HepG2 (cell line): ENCODE results near the gene EXOSC6. TPM values are rescaled to one million over a fixed set of nuclear protein-coding genes. Genes with fewer than 3 reads are reported as not detected.

ENCODE experiments used
- ATAC-seq: fragments of 200-7000 bp; cut with Tn5 transposase; 3 replicates; pipeline ENCODE4 v1.9.1; 2020; ENCODE audit warnings: mild to moderate bottlenecking, moderate library complexity
- BruUV-seq: library from RNA; stranded (reverse); fragments of 400-500 nt; replicated peaks from 2 replicates; lab custom pipeline; 2021; lab: Mats Ljungman, UMichigan
- CTCF ChIA-PET: fragments of 300-600 bp; formaldehyde crosslinking; extraction: SDS; loops from one replicate; lab custom pipeline; 2021; ENCODE audit warnings: low total read pairs, inconsistent platforms, low intra/inter-chr PET ratio; lab: Yijun Ruan, JAX
- POLR2A ChIA-PET: fragments of 350-600 bp; sonication (Branson Sonifier 250); formaldehyde crosslinking; loops from one replicate; lab custom pipeline; 2020; ENCODE audit warnings: antibody characterized with exemption, inconsistent platforms; lab: Yijun Ruan, JAX
- DNase-seq: peaks from one replicate; pipeline ENCODE4 v3.0.0-alpha.2; 2015; ENCODE audit warnings: low spot score
- FAIRE-seq: peaks from 3 replicates; lab custom pipeline; 2011; peaks lifted over from hg19 to GRCh38; lab: Jason Lieb, UNC
- H2AFZ ChIP-seq: one replicate; pipeline ENCODE4 v1.6.1; 2011; ENCODE audit warnings: low read length, inconsistent platforms
- H3K27ac ChIP-seq: fragments of 300-600 bp; 3 replicates; pipeline ENCODE4 v1.8.0; 2011; ENCODE audit warnings: mixed run types, mild to moderate bottlenecking, mixed read lengths, low read length, inconsistent platforms; ENCODE audit not compliant: insufficient read depth; ENCODE audit errors: extremely low read length
- H3K27me3 ChIP-seq, 2 experiments: fragments of 200-600 bp in 1 of 2; 2 replicates in 1 of 2; 3 replicates in 1 of 2; pipeline versions ENCODE4 v1.6.0 to v1.8.0; 2011; ENCODE audit warnings: low read length in 2 of 2, mild to moderate bottlenecking in 2 of 2, moderate library complexity in 2 of 2, inconsistent platforms in 1 of 2; ENCODE audit not compliant: insufficient read depth in 2 of 2, control insufficient read depth in 1 of 2
- H3K36me3 ChIP-seq, 2 experiments: fragments of 200-600 bp in 1 of 2; replicated peaks in 1 of 2; 2 replicates in 1 of 2; 3 replicates in 1 of 2; pipeline versions ENCODE4 v1.5.1 to v1.8.0; 2011; ENCODE audit warnings: low read length in 2 of 2, inconsistent platforms in 1 of 2; ENCODE audit not compliant: insufficient read depth in 2 of 2, control insufficient read depth in 1 of 2
- H3K4me1 ChIP-seq: 2 replicates; pipeline ENCODE4 v1.5.1; 2012; ENCODE audit warnings: low read length, inconsistent platforms; ENCODE audit not compliant: insufficient read depth
- H3K4me2 ChIP-seq: 2 replicates; pipeline ENCODE4 v1.6.0; 2011; ENCODE audit warnings: low read depth, low read length, inconsistent platforms
- H3K4me3 ChIP-seq, 3 experiments: fragments of 200-600 bp in 1 of 3; sonication (generic), shearing (Covaris generic) in 1 of 3; replicated peaks in 1 of 3; 2 replicates each; pipeline ENCODE4 v1.5.1; 2011 to 2016; ENCODE audit warnings: low read length in 3 of 3, inconsistent platforms in 2 of 3, low read depth in 2 of 3, mild to moderate bottlenecking in 2 of 3, control low read depth in 1 of 3, mixed read lengths in 1 of 3; ENCODE audit not compliant: insufficient read depth in 1 of 3
- H3K79me2 ChIP-seq: one replicate; pipeline ENCODE4 v1.6.1; 2011; ENCODE audit warnings: low read length, inconsistent platforms; ENCODE audit not compliant: insufficient read depth
- H3K9ac ChIP-seq: 2 replicates; pipeline ENCODE4 v1.6.0; 2011; ENCODE audit warnings: mild to moderate bottlenecking, low read depth, low read length, inconsistent platforms; ENCODE audit not compliant: insufficient read depth
- H3K9me3 ChIP-seq: 2 replicates; pipeline ENCODE4 v1.5.1; 2012; ENCODE audit warnings: mild to moderate bottlenecking, low read length
- H4K20me1 ChIP-seq: 2 replicates; pipeline ENCODE4 v1.6.0; 2011; ENCODE audit warnings: inconsistent platforms, mild to moderate bottlenecking, low read length, moderate library complexity; ENCODE audit not compliant: insufficient read depth
- CHCHD3 ChIP-seq: sonication (generic); formaldehyde crosslinking; IDR thresholded peaks from 2 replicates; pipeline ENCODE4 v1.8.0; 2022; ENCODE audit warnings: mild to moderate bottlenecking, missing genetic modification reagents, moderate library complexity
- FOXA3 ChIP-seq: IDR thresholded peaks from 2 replicates; pipeline ENCODE4 v1.6.1; 2016; ENCODE audit warnings: missing genetic modification reagents, missing compliant biosample characterization
- IRX3 ChIP-seq: sonication (generic); formaldehyde crosslinking; IDR thresholded peaks from 2 replicates; pipeline ENCODE4 v1.8.1; 2023; ENCODE audit warnings: mild to moderate bottlenecking, low read depth, missing genetic modification reagents, borderline replicate concordance
- ZMAT3 ChIP-seq: sonication (generic); formaldehyde crosslinking; conservative IDR thresholded peaks from 2 replicates; pipeline ENCODE4 v1.7.0; 2021; ENCODE audit warnings: missing genetic modification reagents
- ZNF446 ChIP-seq: sonication (generic); formaldehyde crosslinking; IDR thresholded peaks from 2 replicates; pipeline ENCODE4 v1.5.0; 2020; ENCODE audit warnings: mild to moderate bottlenecking, missing genetic modification reagents
- WGBS: methylation state at CpG from one replicate; pipeline ENCODE4 v1.1.6; 2017; ENCODE audit warnings: low lambda C conversion rate; 5-methylcytosine and 5-hydroxymethylcytosine counted together
- in situ Hi-C: cut with HindIII; loops from 2 replicates; pipeline ENCODE4 v1.10.0; 2017; ENCODE audit warnings: low pct_unique_long_range_greater_than_20kb; ENCODE audit not compliant: extremely low pct_ligation_motif_present
- intact Hi-C: fragments of 100-400 bp; cut with micrococcal nuclease; formaldehyde crosslinking; loops from one replicate; pipeline ENCODE4 v1.10.0; 2022; ENCODE audit not compliant: unreplicated experiment
- polyA plus RNA-seq, 8 experiments: library from polyadenylated mRNA; depleted of rRNA in 3 of 8; stranded (reverse) in 7 of 8; unstranded in 1 of 8; fragments of >200 nt; fragmentation: Illumina TruSeq in 4 of 8; extraction: Trizol in 4 of 8; gene quantifications; 2 replicates each; pipeline versions ENCODE4 v1.2.1 to v1.2.3, GENCODE V29; 2011 to 2016; ENCODE audit warnings: low read depth in 4 of 8, missing spikeins in 1 of 8, mixed read lengths in 1 of 8; ENCODE audit not compliant: insufficient read depth in 1 of 8
- total RNA-seq, 5 experiments: library from RNA; depleted of rRNA; stranded (reverse); fragments of >200 nt; fragmentation: Illumina TruSeq; extraction: Trizol; gene quantifications; 2 replicates each; pipeline ENCODE4 v1.2.3, GENCODE V29; 2016; ENCODE audit warnings: low read depth in 1 of 5
- TF ChIP-seq, protein P1 (sequence below): sonication (generic); formaldehyde crosslinking; IDR thresholded peaks from 2 replicates; pipeline ENCODE4 v1.5.1; 2020; ENCODE audit warnings: missing genetic modification reagents, mild to moderate bottlenecking, borderline replicate concordance
- TF ChIP-seq, protein P2 (sequence below): sonication (generic); formaldehyde crosslinking; conservative IDR thresholded peaks from 2 replicates; pipeline ENCODE4 v1.8.0; 2022; ENCODE audit warnings: mild to moderate bottlenecking, moderate library complexity, missing genetic modification reagents
- TF ChIP-seq, protein P3 (sequence below): sonication (generic); formaldehyde crosslinking; IDR thresholded peaks from 2 replicates; pipeline ENCODE4 v1.5.0; 2020; ENCODE audit warnings: mild to moderate bottlenecking, missing genetic modification reagents, moderate library complexity
- TF ChIP-seq, protein P4 (sequence below): sonication (generic); formaldehyde crosslinking; IDR thresholded peaks from 2 replicates; pipeline ENCODE4 v1.5.0; 2020; ENCODE audit warnings: missing genetic modification reagents, mild to moderate bottlenecking, borderline replicate concordance

The EXOSC6 gene
- total and polyA plus RNA-seq, 2 of the 13 experiments (the other 11 are each of a cell fraction or from before 2014, with no cell fraction given) = 13.1 to 39.9 TPM

DNA sequence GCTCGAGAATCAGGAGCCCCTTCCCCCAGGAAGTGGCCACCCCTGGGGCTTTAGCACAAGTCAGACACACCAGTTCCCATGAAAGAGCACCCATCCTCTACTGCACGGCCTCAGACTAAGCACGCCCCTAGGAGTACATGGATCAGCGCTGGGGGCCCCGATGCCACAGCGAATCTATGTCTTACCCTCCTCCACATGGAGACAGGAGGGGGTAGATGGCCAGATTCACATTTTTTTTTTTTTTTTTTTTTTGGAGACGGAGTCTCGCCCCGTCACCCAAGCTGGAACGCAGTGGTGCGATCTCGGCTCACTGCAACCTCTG is 3.2 kb upstream of the EXOSC6 start (continued):
- TF ChIP-seq, protein P1, sequence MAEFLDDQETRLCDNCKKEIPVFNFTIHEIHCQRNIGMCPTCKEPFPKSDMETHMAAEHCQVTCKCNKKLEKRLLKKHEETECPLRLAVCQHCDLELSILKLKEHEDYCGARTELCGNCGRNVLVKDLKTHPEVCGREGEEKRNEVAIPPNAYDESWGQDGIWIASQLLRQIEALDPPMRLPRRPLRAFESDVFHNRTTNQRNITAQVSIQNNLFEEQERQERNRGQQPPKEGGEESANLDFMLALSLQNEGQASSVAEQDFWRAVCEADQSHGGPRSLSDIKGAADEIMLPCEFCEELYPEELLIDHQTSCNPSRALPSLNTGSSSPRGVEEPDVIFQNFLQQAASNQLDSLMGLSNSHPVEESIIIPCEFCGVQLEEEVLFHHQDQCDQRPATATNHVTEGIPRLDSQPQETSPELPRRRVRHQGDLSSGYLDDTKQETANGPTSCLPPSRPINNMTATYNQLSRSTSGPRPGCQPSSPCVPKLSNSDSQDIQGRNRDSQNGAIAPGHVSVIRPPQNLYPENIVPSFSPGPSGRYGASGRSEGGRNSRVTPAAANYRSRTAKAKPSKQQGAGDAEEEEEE (CRISPR knock-in tag) = no peak

DNA sequence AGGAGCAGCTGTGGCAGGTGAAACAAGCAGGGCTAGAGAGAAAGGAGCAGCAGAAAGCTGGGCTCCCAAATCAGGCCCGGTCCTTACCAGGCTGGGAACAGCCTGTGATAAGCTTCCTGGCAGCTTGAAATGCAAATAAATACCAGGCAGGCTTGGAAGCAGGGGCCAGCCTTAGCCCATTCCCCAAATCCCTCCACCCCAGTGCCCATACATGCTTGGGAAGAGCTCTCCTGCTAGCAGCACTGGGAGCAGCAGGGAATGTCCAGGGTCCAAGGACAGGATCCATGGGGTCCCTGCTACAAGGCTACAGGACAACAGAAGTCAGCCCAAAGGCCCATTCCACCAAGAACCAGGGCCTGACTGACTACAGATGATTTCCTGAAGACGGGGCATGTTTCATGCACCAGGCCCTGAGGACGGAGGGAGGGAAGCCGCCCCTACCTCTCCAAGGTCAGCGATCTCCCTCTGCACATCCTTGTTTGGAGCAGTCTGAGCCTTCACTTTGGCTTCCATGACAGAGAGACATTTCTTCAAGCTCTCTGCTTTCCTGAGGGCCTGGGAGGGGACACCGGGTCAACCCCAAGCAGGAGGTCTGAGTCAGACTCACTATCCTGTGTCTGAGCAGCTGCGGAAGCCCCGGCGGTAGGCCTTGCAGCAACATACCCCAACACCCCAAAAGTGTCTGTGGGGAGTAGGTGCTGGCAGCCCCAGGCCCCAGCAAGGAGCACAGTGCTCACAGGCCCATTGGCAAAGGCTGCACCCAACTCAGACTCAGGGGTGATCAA is 2.6 kb upstream of the EXOSC6 start:
- 97% methylated on average over 7 of the region's 9 CpGs for WGBS
- H3K27ac ChIP-seq = peak overlapping the region; percentile 38
- peak; percentile 1; the same call in 1 of the 3 replicates for ATAC-seq
- no peak overlapping the region for H3K9ac ChIP-seq
- no peak overlapping the region for H2AFZ ChIP-seq
- peaks cover 23% of the 10 kb centered on the region for H4K20me1 ChIP-seq
- H3K27me3 ChIP-seq = no peaks in the 10 kb centered on the region
- H3K79me2 ChIP-seq = peaks cover 13% of the 10 kb centered on the region
- H3K36me3 ChIP-seq = peaks cover 47 to 70% of the 10 kb centered on the region in 2 experiments
- no peak overlapping the region for H3K4me2 ChIP-seq
- FAIRE-seq = no peak
- H3K9me3 ChIP-seq = no peaks in the 10 kb centered on the region
- ChIA-PET CTCF (interaction anchor here (0.9 to 1.4 kb wide), 2 partner anchors 13 to 89 kb away, joined by 4 to 5 read pairs; no protein-coding TSS in a partner anchor), POLR2A (interaction anchor here (0.5 to 2.1 kb wide), 2 partner anchors 47 to 97 kb away, joined by 4 to 5 read pairs; no protein-coding TSS in a partner anchor)
- intact Hi-C loops = loop anchor here (1.0 to 5.0 kb wide), 2 partner anchors 13 to 102 kb away; no protein-coding TSS in a partner anchor
- H3K4me1 ChIP-seq = peaks cover 41% of the 10 kb centered on the region
- no peak for DNase-seq
- no TSS peak for BruUV-seq
- in situ Hi-C loops = loop anchor here (10.0 kb wide), 1 partner anchor 90 kb away; no protein-coding TSS in a partner anchor
- H3K4me3 ChIP-seq = no peak overlapping the region
- TF ChIP-seq FOXA3 (no peak), CHCHD3 (CRISPR knock-in tag) (no peak), ZMAT3 (CRISPR knock-in tag) (no peak), ZNF446 (CRISPR knock-in tag) (no peak), IRX3 (CRISPR knock-in tag) (no peak)
- TF ChIP-seq, protein P2, sequence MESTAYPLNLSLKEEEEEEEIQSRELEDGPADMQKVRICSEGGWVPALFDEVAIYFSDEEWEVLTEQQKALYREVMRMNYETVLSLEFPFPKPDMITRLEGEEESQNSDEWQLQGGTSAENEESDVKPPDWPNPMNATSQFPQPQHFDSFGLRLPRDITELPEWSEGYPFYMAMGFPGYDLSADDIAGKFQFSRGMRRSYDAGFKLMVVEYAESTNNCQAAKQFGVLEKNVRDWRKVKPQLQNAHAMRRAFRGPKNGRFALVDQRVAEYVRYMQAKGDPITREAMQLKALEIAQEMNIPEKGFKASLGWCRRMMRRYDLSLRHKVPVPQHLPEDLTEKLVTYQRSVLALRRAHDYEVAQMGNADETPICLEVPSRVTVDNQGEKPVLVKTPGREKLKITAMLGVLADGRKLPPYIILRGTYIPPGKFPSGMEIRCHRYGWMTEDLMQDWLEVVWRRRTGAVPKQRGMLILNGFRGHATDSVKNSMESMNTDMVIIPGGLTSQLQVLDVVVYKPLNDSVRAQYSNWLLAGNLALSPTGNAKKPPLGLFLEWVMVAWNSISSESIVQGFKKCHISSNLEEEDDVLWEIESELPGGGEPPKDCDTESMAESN (CRISPR knock-in tag) = no peak
- TF ChIP-seq, protein P3, sequence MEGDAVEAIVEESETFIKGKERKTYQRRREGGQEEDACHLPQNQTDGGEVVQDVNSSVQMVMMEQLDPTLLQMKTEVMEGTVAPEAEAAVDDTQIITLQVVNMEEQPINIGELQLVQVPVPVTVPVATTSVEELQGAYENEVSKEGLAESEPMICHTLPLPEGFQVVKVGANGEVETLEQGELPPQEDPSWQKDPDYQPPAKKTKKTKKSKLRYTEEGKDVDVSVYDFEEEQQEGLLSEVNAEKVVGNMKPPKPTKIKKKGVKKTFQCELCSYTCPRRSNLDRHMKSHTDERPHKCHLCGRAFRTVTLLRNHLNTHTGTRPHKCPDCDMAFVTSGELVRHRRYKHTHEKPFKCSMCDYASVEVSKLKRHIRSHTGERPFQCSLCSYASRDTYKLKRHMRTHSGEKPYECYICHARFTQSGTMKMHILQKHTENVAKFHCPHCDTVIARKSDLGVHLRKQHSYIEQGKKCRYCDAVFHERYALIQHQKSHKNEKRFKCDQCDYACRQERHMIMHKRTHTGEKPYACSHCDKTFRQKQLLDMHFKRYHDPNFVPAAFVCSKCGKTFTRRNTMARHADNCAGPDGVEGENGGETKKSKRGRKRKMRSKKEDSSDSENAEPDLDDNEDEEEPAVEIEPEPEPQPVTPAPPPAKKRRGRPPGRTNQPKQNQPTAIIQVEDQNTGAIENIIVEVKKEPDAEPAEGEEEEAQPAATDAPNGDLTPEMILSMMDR (CRISPR knock-in tag) = peak; percentile 13; the same call in 1 of the 2 replicates
- TF ChIP-seq, protein P4, sequence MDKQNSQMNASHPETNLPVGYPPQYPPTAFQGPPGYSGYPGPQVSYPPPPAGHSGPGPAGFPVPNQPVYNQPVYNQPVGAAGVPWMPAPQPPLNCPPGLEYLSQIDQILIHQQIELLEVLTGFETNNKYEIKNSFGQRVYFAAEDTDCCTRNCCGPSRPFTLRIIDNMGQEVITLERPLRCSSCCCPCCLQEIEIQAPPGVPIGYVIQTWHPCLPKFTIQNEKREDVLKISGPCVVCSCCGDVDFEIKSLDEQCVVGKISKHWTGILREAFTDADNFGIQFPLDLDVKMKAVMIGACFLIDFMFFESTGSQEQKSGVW = no peak
